GM23338 (cell line): ENCODE results near the gene RSRC1. TPM values are rescaled to one million over a fixed set of nuclear protein-coding genes. Genes with fewer than 3 reads are reported as not detected.

ENCODE experiments used
- ATAC-seq: fragments of 200-7000 bp; cut with Tn5 transposase; 3 replicates; pipeline ENCODE4 v1.9.1; 2020
- DNase-seq: peaks from one replicate; pipeline ENCODE4 v3.0.0-alpha.2; 2015; ENCODE audit warnings: low spot score
- H2AFZ ChIP-seq: fragments of 200-600 bp; sonication (generic); 2 replicates; pipeline ENCODE4 v1.8.0; 2016; ENCODE audit warnings: antibody characterized with exemption, mild to moderate bottlenecking, moderate library complexity
- H3F3A ChIP-seq: fragments of 200-600 bp; sonication (generic); replicated peaks from 2 replicates; pipeline ENCODE4 v1.8.0; 2017; ENCODE audit warnings: antibody characterized with exemption, mixed run types, low read depth
- H3K27ac ChIP-seq: fragments of 200-600 bp; sonication (generic); 2 replicates; pipeline ENCODE4 v1.6.1; 2016; ENCODE audit warnings: low read depth
- H3K27me3 ChIP-seq: fragments of 200-600 bp; sonication (generic); 2 replicates; pipeline ENCODE4 v1.8.0; 2016; ENCODE audit warnings: mild to moderate bottlenecking, mixed run types, moderate library complexity; ENCODE audit not compliant: insufficient read depth
- H3K36me3 ChIP-seq: fragments of 200-600 bp; sonication (generic); 2 replicates; pipeline ENCODE4 v1.8.0; 2016; ENCODE audit warnings: mild to moderate bottlenecking; ENCODE audit not compliant: insufficient read depth
- H3K4me1 ChIP-seq: fragments of 200-600 bp; sonication (generic); 2 replicates; pipeline ENCODE4 v1.8.0; 2016; ENCODE audit warnings: mild to moderate bottlenecking, moderate library complexity; ENCODE audit not compliant: insufficient read depth
- H3K4me2 ChIP-seq: fragments of 200-600 bp; sonication (generic); 2 replicates; pipeline ENCODE4 v1.7.1; 2017; ENCODE audit warnings: mixed run types
- H3K4me3 ChIP-seq: fragments of 200-600 bp; sonication (generic); 2 replicates; pipeline ENCODE4 v1.6.1; 2016; ENCODE audit warnings: mixed run types
- H3K79me2 ChIP-seq: fragments of 200-600 bp; sonication (generic); replicated peaks from 2 replicates; pipeline ENCODE4 v1.8.0; 2017; ENCODE audit warnings: mild to moderate bottlenecking; ENCODE audit not compliant: insufficient read depth
- H3K9me2 ChIP-seq: fragments of 200-600 bp; sonication (generic); 2 replicates; pipeline ENCODE4 v1.8.0; 2017; ENCODE audit not compliant: insufficient read depth
- H4K20me1 ChIP-seq: fragments of 200-600 bp; sonication (generic); replicated peaks from 2 replicates; pipeline ENCODE4 v1.8.0; 2017; ENCODE audit warnings: mild to moderate bottlenecking; ENCODE audit not compliant: insufficient read depth
- H3K27ac Mint-ChIP-seq: 2 replicates; pipeline ENCODE4 v1.8.0; 2020; ENCODE audit warnings: inconsistent platforms, mild to moderate bottlenecking, moderate library complexity, mixed read lengths
- H3K27me3 Mint-ChIP-seq: 3 replicates; pipeline ENCODE4 v1.8.0; 2022; ENCODE audit warnings: low read depth, mild to moderate bottlenecking, moderate library complexity, mixed read lengths, inconsistent platforms; ENCODE audit not compliant: insufficient read depth, poor library complexity
- H3K36me3 Mint-ChIP-seq: 3 replicates; pipeline ENCODE4 v1.8.0; 2021; ENCODE audit warnings: low read depth, mild to moderate bottlenecking, inconsistent platforms, moderate library complexity, mixed read lengths
- H3K4me1 Mint-ChIP-seq: 3 replicates; pipeline ENCODE4 v1.8.0; 2020; ENCODE audit warnings: mild to moderate bottlenecking, inconsistent platforms, mixed read lengths
- H3K4me3 Mint-ChIP-seq: 3 replicates; pipeline ENCODE4 v1.8.0; 2021; ENCODE audit warnings: moderate library complexity, mild to moderate bottlenecking, inconsistent platforms, mixed read lengths
- H3K9me3 Mint-ChIP-seq: 3 replicates; pipeline ENCODE4 v1.8.0; 2020; ENCODE audit warnings: moderate library complexity, mild to moderate bottlenecking, inconsistent platforms, mixed read lengths
- CREB1 ChIP-seq: fragments of 250-450 bp; sonication (Bioruptor Pico); IDR thresholded peaks from 2 replicates; pipeline ENCODE4 v1.5.0; 2020; ENCODE audit warnings: low read depth, mild to moderate bottlenecking, moderate library complexity
- CTCF ChIP-seq, 2 experiments: fragments of 200-600 bp in 1 of 2; sonication (generic) in 1 of 2; conservative IDR thresholded peaks; 2 replicates each; pipeline versions ENCODE4 v1.5.1 to v1.6.1; 2016 to 2017; ENCODE audit warnings: antibody characterized with exemption in 2 of 2, low read depth in 2 of 2, mild to moderate bottlenecking in 2 of 2, moderate library complexity in 1 of 2
- ETS1 ChIP-seq: IDR thresholded peaks from 2 replicates; pipeline ENCODE4 v1.6.1; 2016; ENCODE audit warnings: antibody characterized with exemption
- EZH2 ChIP-seq: fragments of 200-600 bp; sonication (generic); IDR thresholded peaks from one replicate; pipeline ENCODE4 v1.8.0; 2017; ENCODE audit warnings: antibody characterized with exemption, mild to moderate bottlenecking, low read depth; ENCODE audit not compliant: unreplicated experiment
- JUNB ChIP-seq: IDR thresholded peaks from one replicate; pipeline ENCODE4 v1.6.1; 2016; ENCODE audit warnings: antibody characterized with exemption; ENCODE audit not compliant: unreplicated experiment
- NANOG ChIP-seq: IDR thresholded peaks from 2 replicates; pipeline ENCODE4 v1.6.1; 2016; ENCODE audit warnings: antibody characterized with exemption, borderline replicate concordance
- POLR2AphosphoS5 ChIP-seq: IDR thresholded peaks from 2 replicates; pipeline ENCODE4 v1.6.1; 2016; ENCODE audit warnings: antibody characterized with exemption, low read depth
- REST ChIP-seq: IDR thresholded peaks from one replicate; pipeline ENCODE4 v1.6.1; 2018; ENCODE audit warnings: antibody characterized with exemption; ENCODE audit not compliant: unreplicated experiment
- ZNF114 ChIP-seq: fragments of 250-450 bp; sonication (Bioruptor Pico); IDR thresholded peaks from 2 replicates; pipeline ENCODE4 v1.5.0; 2020; ENCODE audit warnings: mild to moderate bottlenecking, moderate library complexity
- polyA plus RNA-seq: library from polyadenylated mRNA; unstranded; fragments of >200 nt; fragmentation: Nextera tagmentation; extraction: Ambion mirVana; gene quantifications from 2 replicates; pipeline ENCODE4 v1.2.1, GENCODE V29; 2016
- total RNA-seq: library from RNA; depleted of rRNA; stranded (reverse); fragments of >200 nt; shearing (Covaris generic); gene quantifications from 2 replicates; pipeline ENCODE4 v1.2.3, GENCODE V29; 2014

Gene RSRC1
- total and polyA plus RNA-seq, 2 experiments from 2014 or later = 32.5 to 76.8 TPM

- Histone ChIP-seq H3K4me2 (no peak overlapping the region), H4K20me1 (no peaks in the 10 kb centered on the region; the same call in 1 of the 2 replicates), H3K9me2 (no peaks in the 10 kb centered on the region), H3K4me1 (peaks cover 6% of the 10 kb centered on the region), H3F3A (no peaks in the 10 kb centered on the region), H3K36me3 (no peaks in the 10 kb centered on the region), H2AFZ (no peak overlapping the region), H3K27ac (no peak overlapping the region), H3K4me3 (no peak overlapping the region), H3K27me3 (peaks cover 14% of the 10 kb centered on the region), H3K79me2 (peaks cover 9% of the 10 kb centered on the region; the same call in 1 of the 2 replicates)
- Mint-ChIP-seq H3K27ac (no peak overlapping the region), H3K36me3 (peaks cover 2% of the 10 kb centered on the region; the same call in 1 of the 3 replicates), H3K9me3 (peaks cover 14% of the 10 kb centered on the region; the same call in 2 of the 3 replicates), H3K4me1 (peaks cover 4% of the 10 kb centered on the region; the same call in 2 of the 3 replicates), H3K27me3 (peaks cover 25% of the 10 kb centered on the region), H3K4me3 (no peak overlapping the region)
- TF ChIP-seq CREB1 (CRISPR knock-in tag) = no peak
- no peak for TF ChIP-seq REST
- TF ChIP-seq ETS1 = no peak
- no peak for TF ChIP-seq POLR2AphosphoS5
- no peak for TF ChIP-seq CTCF (conservative IDR thresholded peaks at IDR 0.05; ENCODE audit: low read depth in 2 of 2)
- TF ChIP-seq EZH2 = no peak
- TF ChIP-seq JUNB = no peak
- no peak for ATAC-seq
- no peak for DNase-seq
These were observed 459.9 kb downstream of the RSRC1 start for GRCh38 chr3:158569794-158570193.

- Histone ChIP-seq H3K36me3 (no peaks in the 10 kb centered on the region), H3K79me2 (peaks cover 9% of the 10 kb centered on the region; the same call in 1 of the 2 replicates), H3K4me3 (peak within 1 kb of the TSS; percentile 79), H3K4me1 (peaks cover 19% of the 10 kb centered on the region), H3F3A (no peaks in the 10 kb centered on the region), H3K27ac (no peak within 1 kb of the TSS), H2AFZ (peak within 1 kb of the TSS; percentile 98), H3K27me3 (peaks cover 14% of the 10 kb centered on the region), H3K9me2 (no peaks in the 10 kb centered on the region), H4K20me1 (no peaks in the 10 kb centered on the region; the same call in 1 of the 2 replicates), H3K4me2 (peak within 1 kb of the TSS; percentile 94)
- Mint-ChIP-seq H3K36me3 (no peaks in the 10 kb centered on the region; the same call in 2 of the 3 replicates), H3K4me3 (peak within 1 kb of the TSS; percentile 92), H3K27me3 (peaks cover 25% of the 10 kb centered on the region), H3K4me1 (peaks cover 14% of the 10 kb centered on the region; the same call in 2 of the 3 replicates), H3K27ac (no peak within 1 kb of the TSS), H3K9me3 (peaks cover 9% of the 10 kb centered on the region; the same call in 2 of the 3 replicates)
- ATAC-seq (peak; percentile 98), DNase-seq (peak; percentile 98)
- TF ChIP-seq CREB1 (CRISPR knock-in tag) (peak; percentile 99), ZNF114 (CRISPR knock-in tag) (no peak), NANOG (0 out of 2 replicates have a peak, but pooled peaks have one; percentile 15), POLR2AphosphoS5 (peak; percentile 93), REST (no peak)
These were observed 461.3 kb downstream of the RSRC1 start, which contains the start of gene MLF1 for GRCh38 chr3:158570999-158571702. Gene MLF1, plus strand, starts transcription at chr3:158571194. Its CDS starts 107 bp downstream, at chr3:158571301.
